ENCODE results near the gene NR2F6.
A peak's percentile ranks its signal among the peaks of the same experiment; 100 is the strongest.

The NR2F6 gene

GRCh38 chr19:17209126-17210036 lies 36.3 kb downstream of the NR2F6 start:
- H3K4me3 ChIP-seq (ENCODE audit: low read length), result no peak overlapping the region
- TF ChIP-seq CTCF (IDR thresholded peaks at IDR 0.05; ENCODE audit: insufficient read depth, low read depth, low read length, missing control alignments), result no peak
- DNase-seq (ENCODE audit: low read depth), result peak; percentile 38

- no peak for TF ChIP-seq CTCF (IDR thresholded peaks at IDR 0.05; ENCODE audit: insufficient read depth, low read depth, low read length, missing control alignments)
- H3K4me3 ChIP-seq (ENCODE audit: low read length), result no peak overlapping the region
- DNase-seq (ENCODE audit: low read depth), result no peak
These were observed 38.8 kb downstream of the NR2F6 start for GRCh38 chr19:17206736-17207581.

GRCh38 chr19:17205237-17206140 lies 40.2 kb downstream of the NR2F6 start:
- no peak overlapping the region for H3K4me3 ChIP-seq (ENCODE audit: low read length)
- peak; percentile 76 for DNase-seq (ENCODE audit: low read depth)
- peak; percentile 72 for TF ChIP-seq CTCF (IDR thresholded peaks at IDR 0.05; ENCODE audit: insufficient read depth, low read depth, low read length, missing control alignments)

GRCh38 chr19:17202713-17203112 lies 43.0 kb downstream of the NR2F6 start:
- no peak for DNase-seq (ENCODE audit: low read depth)
- no peak overlapping the region for H3K4me3 ChIP-seq (ENCODE audit: low read length)
- no peak for TF ChIP-seq CTCF (IDR thresholded peaks at IDR 0.05; ENCODE audit: insufficient read depth, low read depth, low read length, missing control alignments)

GRCh38 chr19:17202249-17202648 lies 43.5 kb downstream of the NR2F6 start:
- TF ChIP-seq CTCF (IDR thresholded peaks at IDR 0.05; ENCODE audit: insufficient read depth, low read depth, low read length, missing control alignments), result no peak
- DNase-seq (ENCODE audit: low read depth), result peak; percentile 65
- H3K4me3 ChIP-seq (ENCODE audit: low read length), result no peak overlapping the region

GRCh38 chr19:17200408-17201079 lies 45.2 kb downstream of the NR2F6 start:
- no peak overlapping the region for H3K4me3 ChIP-seq (ENCODE audit: low read length)
- no peak for TF ChIP-seq CTCF (IDR thresholded peaks at IDR 0.05; ENCODE audit: insufficient read depth, low read depth, low read length, missing control alignments)
- DNase-seq (ENCODE audit: low read depth), result no peak

Measured in epithelial cell of esophagus (primary cell).